Osteocyte (in vitro differentiated cells): ENCODE measurements around the gene ITPRIPL1. TPM values are rescaled to one million over a fixed set of nuclear protein-coding genes. Genes with fewer than 3 reads are reported as not detected.

ENCODE experiments used
- DNase-seq: peaks from one replicate; pipeline ENCODE4 v3.0.0; 2021; ENCODE audit warnings: mixed read lengths; ENCODE audit not compliant: unreplicated experiment; ENCODE audit errors: extremely low spot score
- H3K27ac Mint-ChIP-seq: one replicate; pipeline ENCODE4 v1.8.0; 2021; ENCODE audit warnings: mild to moderate bottlenecking, mixed read lengths; ENCODE audit not compliant: unreplicated experiment
- H3K27me3 Mint-ChIP-seq: one replicate; pipeline ENCODE4 v1.8.0; 2021; ENCODE audit warnings: mixed read lengths; ENCODE audit not compliant: unreplicated experiment
- H3K36me3 Mint-ChIP-seq: one replicate; pipeline ENCODE4 v1.8.0; 2021; ENCODE audit warnings: mixed read lengths; ENCODE audit not compliant: unreplicated experiment
- H3K4me1 Mint-ChIP-seq: one replicate; pipeline ENCODE4 v1.8.0; 2021; ENCODE audit warnings: mixed read lengths; ENCODE audit not compliant: unreplicated experiment
- H3K4me3 Mint-ChIP-seq: one replicate; pipeline ENCODE4 v1.8.0; 2021; ENCODE audit warnings: mild to moderate bottlenecking, moderate library complexity, mixed read lengths; ENCODE audit not compliant: unreplicated experiment
- H3K9me3 Mint-ChIP-seq: one replicate; pipeline ENCODE4 v1.8.0; 2021; ENCODE audit warnings: mixed read lengths; ENCODE audit not compliant: unreplicated experiment
- total RNA-seq: library from RNA; stranded (reverse); gene quantifications from 2 replicates; pipeline ENCODE4 v1.2.1, GENCODE V29; 2021
- TF ChIP-seq, protein P1 (sequence below): fragments of 200-600 bp; sonication (generic); IDR thresholded peaks from 2 replicates; pipeline ENCODE4 v1.5.0; 2021; ENCODE audit warnings: antibody characterized with exemption, mild to moderate bottlenecking, moderate library complexity

ITPRIPL1 gene
- total RNA-seq, 1 donor from 2014 or later: 0.86 TPM

DNA sequence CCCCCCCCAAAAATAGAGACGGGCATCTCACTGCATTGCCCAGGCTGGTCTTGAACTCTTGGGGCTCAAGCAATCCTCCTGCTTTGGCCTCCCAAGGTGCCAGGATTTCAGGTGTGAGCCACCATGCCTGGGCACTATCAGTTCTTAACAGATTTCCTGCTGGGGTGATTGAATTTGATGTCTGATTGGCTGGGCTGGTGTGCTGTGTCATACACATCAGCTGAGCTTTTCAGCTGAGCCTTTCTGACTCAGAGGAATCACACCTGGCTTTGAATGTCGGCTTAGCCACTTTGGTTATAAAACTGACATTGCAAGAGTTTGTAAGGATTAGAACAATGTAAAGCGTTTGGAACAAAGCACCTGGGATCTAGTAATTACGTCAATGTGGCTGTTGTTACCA, 29.4 kb downstream of the ITPRIPL1 start:
- H3K27ac Mint-ChIP-seq: no peak overlapping the region
- H3K4me3 Mint-ChIP-seq: no peak overlapping the region
- no peaks in the 10 kb centered on the region for H3K9me3 Mint-ChIP-seq
- DNase-seq: no peak
- peaks cover 24% of the 10 kb centered on the region for H3K4me1 Mint-ChIP-seq
- H3K27me3 Mint-ChIP-seq: no peaks in the 10 kb centered on the region
- peaks cover 6% of the 10 kb centered on the region for H3K36me3 Mint-ChIP-seq
- TF ChIP-seq, protein P1, sequence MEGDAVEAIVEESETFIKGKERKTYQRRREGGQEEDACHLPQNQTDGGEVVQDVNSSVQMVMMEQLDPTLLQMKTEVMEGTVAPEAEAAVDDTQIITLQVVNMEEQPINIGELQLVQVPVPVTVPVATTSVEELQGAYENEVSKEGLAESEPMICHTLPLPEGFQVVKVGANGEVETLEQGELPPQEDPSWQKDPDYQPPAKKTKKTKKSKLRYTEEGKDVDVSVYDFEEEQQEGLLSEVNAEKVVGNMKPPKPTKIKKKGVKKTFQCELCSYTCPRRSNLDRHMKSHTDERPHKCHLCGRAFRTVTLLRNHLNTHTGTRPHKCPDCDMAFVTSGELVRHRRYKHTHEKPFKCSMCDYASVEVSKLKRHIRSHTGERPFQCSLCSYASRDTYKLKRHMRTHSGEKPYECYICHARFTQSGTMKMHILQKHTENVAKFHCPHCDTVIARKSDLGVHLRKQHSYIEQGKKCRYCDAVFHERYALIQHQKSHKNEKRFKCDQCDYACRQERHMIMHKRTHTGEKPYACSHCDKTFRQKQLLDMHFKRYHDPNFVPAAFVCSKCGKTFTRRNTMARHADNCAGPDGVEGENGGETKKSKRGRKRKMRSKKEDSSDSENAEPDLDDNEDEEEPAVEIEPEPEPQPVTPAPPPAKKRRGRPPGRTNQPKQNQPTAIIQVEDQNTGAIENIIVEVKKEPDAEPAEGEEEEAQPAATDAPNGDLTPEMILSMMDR: no peak

DNA sequence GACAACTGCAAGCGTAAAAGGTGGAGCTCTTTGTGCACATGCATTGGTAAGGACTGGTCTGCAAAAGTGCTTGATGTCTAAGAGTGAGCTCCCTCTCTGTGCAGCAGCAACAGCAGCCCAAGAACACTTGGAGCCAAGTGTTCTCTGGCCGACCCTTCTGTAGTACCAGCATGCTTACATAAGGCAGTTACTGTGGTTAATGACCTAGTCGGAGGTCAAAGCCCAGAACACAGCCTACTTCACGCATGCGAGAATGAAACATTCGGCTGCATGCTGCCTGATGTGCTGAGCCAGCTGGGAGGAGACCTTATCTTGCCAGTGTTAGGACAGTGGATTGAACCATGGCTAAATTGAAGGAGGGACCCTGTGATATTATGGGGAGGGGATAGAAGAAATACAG, 31.8 kb downstream of the ITPRIPL1 start:
- Mint-ChIP-seq H3K36me3 (peaks cover 9% of the 10 kb centered on the region), H3K4me3 (no peak overlapping the region), H3K9me3 (no peaks in the 10 kb centered on the region), H3K27ac (no peak overlapping the region), H3K4me1 (peaks cover 21% of the 10 kb centered on the region), H3K27me3 (no peaks in the 10 kb centered on the region)
- TF ChIP-seq, protein P1: no peak
- DNase-seq: no peak

DNA sequence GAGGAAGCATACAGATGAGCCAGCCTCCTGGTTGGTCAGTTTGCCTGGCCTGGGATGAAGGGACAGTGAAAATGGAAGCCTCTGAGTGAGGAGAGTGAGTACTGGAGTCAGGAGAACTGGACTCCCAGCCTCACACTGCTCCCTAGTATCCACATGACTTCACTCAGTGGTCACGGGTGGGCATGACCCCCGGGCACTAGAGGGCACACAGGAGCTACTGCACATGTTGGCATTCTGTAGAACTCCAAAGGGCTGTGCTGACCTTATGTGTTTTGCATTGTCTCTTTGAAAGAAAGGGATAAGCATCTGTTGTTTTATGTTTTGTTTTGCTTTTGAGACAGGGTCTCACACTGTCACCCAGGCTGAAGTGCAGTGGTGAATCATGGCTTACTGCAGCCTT, 34.2 kb downstream of the ITPRIPL1 start:
- TF ChIP-seq, protein P1: no peak
- no peak for DNase-seq
- H3K36me3 Mint-ChIP-seq: peaks cover 9% of the 10 kb centered on the region
- no peak overlapping the region for H3K4me3 Mint-ChIP-seq
- no peaks in the 10 kb centered on the region for H3K27me3 Mint-ChIP-seq
- peaks cover 2% of the 10 kb centered on the region for H3K4me1 Mint-ChIP-seq
- no peak overlapping the region for H3K27ac Mint-ChIP-seq
- no peaks in the 10 kb centered on the region for H3K9me3 Mint-ChIP-seq

DNA sequence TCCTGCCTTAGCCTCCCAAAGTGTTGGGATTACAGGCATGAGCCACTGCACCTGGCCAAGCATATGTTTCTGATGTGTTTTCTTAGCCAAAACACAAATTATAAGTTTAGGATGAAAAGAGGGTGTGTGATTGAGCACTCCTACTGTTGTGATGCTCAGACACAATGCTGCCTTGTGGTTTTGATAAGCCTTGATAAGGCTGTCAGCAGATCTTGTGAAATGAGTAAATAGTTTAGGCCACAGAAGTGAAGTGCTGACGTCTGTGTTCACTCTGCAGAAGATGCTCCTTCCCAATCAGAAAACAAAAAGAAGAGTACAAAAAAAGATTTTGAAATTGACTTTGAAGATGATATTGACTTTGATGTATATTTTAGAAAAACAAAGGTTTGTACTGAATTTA, 34.7 kb downstream of the ITPRIPL1 start:
- no peak overlapping the region for H3K27ac Mint-ChIP-seq
- TF ChIP-seq, protein P1: no peak
- peaks cover 9% of the 10 kb centered on the region for H3K36me3 Mint-ChIP-seq
- H3K9me3 Mint-ChIP-seq: no peaks in the 10 kb centered on the region
- DNase-seq: no peak
- H3K4me3 Mint-ChIP-seq: no peak overlapping the region
- no peaks in the 10 kb centered on the region for H3K27me3 Mint-ChIP-seq
- H3K4me1 Mint-ChIP-seq: no peaks in the 10 kb centered on the region

DNA sequence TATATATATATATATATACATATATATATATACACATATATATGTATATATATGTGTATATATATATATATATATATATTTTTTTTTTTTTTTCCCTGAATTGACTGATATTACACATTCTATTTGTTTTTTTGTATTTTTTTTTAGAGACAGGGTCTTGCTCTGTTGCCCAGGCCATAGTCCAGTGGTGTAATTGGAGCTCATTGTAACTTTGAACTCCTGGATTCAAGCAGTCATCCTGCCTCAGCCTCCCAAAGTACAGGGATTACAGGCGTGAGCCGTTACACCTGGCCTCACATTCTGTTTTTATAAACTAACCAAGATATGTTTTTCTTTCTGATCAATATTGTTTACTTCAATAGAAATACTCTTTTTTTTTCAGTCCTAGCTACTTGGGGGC, 36.6 kb downstream of the ITPRIPL1 start:
- Mint-ChIP-seq H3K36me3 (peaks cover 9% of the 10 kb centered on the region), H3K4me1 (no peaks in the 10 kb centered on the region), H3K9me3 (no peaks in the 10 kb centered on the region), H3K27me3 (no peaks in the 10 kb centered on the region), H3K4me3 (no peak overlapping the region), H3K27ac (no peak overlapping the region)
- TF ChIP-seq, protein P1: no peak
- no peak for DNase-seq
